Measurements from ENCODE around the gene NID2. TPM values are rescaled to one million over a fixed set of nuclear protein-coding genes. Genes with fewer than 3 reads are reported as not detected.

Gene NID2
- total and polyA plus RNA-seq, 10 of the 15 experiments (the other 5 are each of a cell fraction or from before 2014, with no cell fraction given), result 0.04 to 0.49 (median 0.23) TPM; not detected in 3

- POLR2A ChIA-PET, result no interaction called here
- CTCF ChIA-PET, result no interaction called here
- RAD21 ChIA-PET (ENCODE audit: unreplicated experiment), result no interaction called here
- 14% methylated on average over 5 of the region's 5 CpGs for WGBS (ENCODE audit: insufficient coverage, insufficient replicate concordance, low lambda C conversion rate, missing lambda C conversion rate)
- Histone ChIP-seq H3K27me3 (replicated peaks in 1 of 2; ENCODE audit: control insufficient read depth in 2 of 2, insufficient read depth in 2 of 2, low read length in 1 of 2) (peaks cover 0 to 1% of the 10 kb centered on the region in 2 experiments; a peak in 1 of 4 replicates), H3K79me2 (ENCODE audit: control insufficient read depth, insufficient read depth, low read length) (no peaks in the 10 kb centered on the region), H3K4me1 (ENCODE audit: control insufficient read depth, insufficient read depth, low read length) (no peaks in the 10 kb centered on the region), H3K27ac (ENCODE audit: control insufficient read depth, insufficient read depth) (no peak overlapping the region), H3K4me3 (no peak overlapping the region), H3K4me2 (ENCODE audit: control insufficient read depth, insufficient read depth) (no peak overlapping the region), H3K9ac (ENCODE audit: control insufficient read depth, insufficient read depth, low read length) (no peak overlapping the region), H3K36me3 (ENCODE audit: control insufficient read depth in 2 of 2, insufficient read depth in 2 of 2, low read length in 1 of 2) (no peaks in the 10 kb centered on the region), H4K20me1 (ENCODE audit: control insufficient read depth, insufficient read depth) (no peaks in the 10 kb centered on the region), H2AFZ (ENCODE audit: control insufficient read depth, low read depth, low read length) (no peak overlapping the region), H3K9me3 (replicated peaks; ENCODE audit: control insufficient read depth, insufficient read depth, low read length) (no peaks in the 10 kb centered on the region)
- in situ Hi-C loops (cut with MboI), result loop anchor here (10.0 kb wide), 1 partner anchor 226 kb away; no protein-coding TSS in a partner anchor
- ATAC-seq, result no peak
- SMC1A ChIA-PET (ENCODE audit: uncharacterized antibody, unreplicated experiment), result no interaction called here
- no peak for FAIRE-seq
- no TSS peak for BruUV-seq (replicated peaks)
- TF ChIP-seq SREBF2 (IDR thresholded peaks at IDR 0.05; ENCODE audit: low read length) (no peak), NBN (IDR thresholded peaks at IDR 0.05) (no peak), ZZZ3 (IDR thresholded peaks at IDR 0.05; ENCODE audit: control insufficient read depth, insufficient read length, low read depth) (no peak), IKZF2 (IDR thresholded peaks at IDR 0.05) (no peak), RCOR1 (conservative IDR thresholded peaks at IDR 0.05; ENCODE audit: low read depth, low read length) (no peak), ZNF217 (IDR thresholded peaks at IDR 0.05) (no peak), ETV6 (conservative IDR thresholded peaks at IDR 0.05 in 1 of 2, IDR thresholded peaks at IDR 0.05 in 1 of 2; ENCODE audit: borderline replicate concordance in 1 of 2, low read depth in 1 of 2) (no peak), LARP7 (IDR thresholded peaks at IDR 0.05) (no peak), TBL1XR1 (IDR thresholded peaks at IDR 0.05; ENCODE audit: low read depth, low read length) (no peak)
- TF ChIP-seq, protein P1, sequence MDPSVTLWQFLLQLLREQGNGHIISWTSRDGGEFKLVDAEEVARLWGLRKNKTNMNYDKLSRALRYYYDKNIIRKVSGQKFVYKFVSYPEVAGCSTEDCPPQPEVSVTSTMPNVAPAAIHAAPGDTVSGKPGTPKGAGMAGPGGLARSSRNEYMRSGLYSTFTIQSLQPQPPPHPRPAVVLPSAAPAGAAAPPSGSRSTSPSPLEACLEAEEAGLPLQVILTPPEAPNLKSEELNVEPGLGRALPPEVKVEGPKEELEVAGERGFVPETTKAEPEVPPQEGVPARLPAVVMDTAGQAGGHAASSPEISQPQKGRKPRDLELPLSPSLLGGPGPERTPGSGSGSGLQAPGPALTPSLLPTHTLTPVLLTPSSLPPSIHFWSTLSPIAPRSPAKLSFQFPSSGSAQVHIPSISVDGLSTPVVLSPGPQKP (IDR thresholded peaks at IDR 0.05; ENCODE audit: low read depth, low read length), result no peak
- TF ChIP-seq, protein P2, sequence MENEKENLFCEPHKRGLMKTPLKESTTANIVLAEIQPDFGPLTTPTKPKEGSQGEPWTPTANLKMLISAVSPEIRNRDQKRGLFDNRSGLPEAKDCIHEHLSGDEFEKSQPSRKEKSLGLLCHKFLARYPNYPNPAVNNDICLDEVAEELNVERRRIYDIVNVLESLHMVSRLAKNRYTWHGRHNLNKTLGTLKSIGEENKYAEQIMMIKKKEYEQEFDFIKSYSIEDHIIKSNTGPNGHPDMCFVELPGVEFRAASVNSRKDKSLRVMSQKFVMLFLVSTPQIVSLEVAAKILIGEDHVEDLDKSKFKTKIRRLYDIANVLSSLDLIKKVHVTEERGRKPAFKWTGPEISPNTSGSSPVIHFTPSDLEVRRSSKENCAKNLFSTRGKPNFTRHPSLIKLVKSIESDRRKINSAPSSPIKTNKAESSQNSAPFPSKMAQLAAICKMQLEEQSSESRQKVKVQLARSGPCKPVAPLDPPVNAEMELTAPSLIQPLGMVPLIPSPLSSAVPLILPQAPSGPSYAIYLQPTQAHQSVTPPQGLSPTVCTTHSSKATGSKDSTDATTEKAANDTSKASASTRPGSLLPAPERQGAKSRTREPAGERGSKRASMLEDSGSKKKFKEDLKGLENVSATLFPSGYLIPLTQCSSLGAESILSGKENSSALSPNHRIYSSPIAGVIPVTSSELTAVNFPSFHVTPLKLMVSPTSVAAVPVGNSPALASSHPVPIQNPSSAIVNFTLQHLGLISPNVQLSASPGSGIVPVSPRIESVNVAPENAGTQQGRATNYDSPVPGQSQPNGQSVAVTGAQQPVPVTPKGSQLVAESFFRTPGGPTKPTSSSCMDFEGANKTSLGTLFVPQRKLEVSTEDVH (IDR thresholded peaks at IDR 0.05; ENCODE audit: low read depth, partially characterized antibody), result no peak
- intact Hi-C loops (cut with micrococcal nuclease; ENCODE audit: unreplicated experiment), result no loop called here
- no peak for DNase-seq (ENCODE audit: low read depth, low spot score)
These were observed 19.6 kb downstream of the NID2 start for GRCh38 chr14:52049271-52049670.

All from GM12878 (cell line).